A549 (cell line): ENCODE measurements around the gene CYP2A6. TPM values are rescaled to one million over a fixed set of nuclear protein-coding genes. Genes with fewer than 3 reads are reported as not detected.
"Not testable (repeated sequence)": the region's sequence is repeated elsewhere in the genome, so short reads cannot be mapped to it uniquely, and the experiment has no call there.

ENCODE experiments used
- ATAC-seq, 2 experiments: fragments of 200-7000 bp in 1 of 2; fragments of >200 bp in 1 of 2; cut with Nextera tagmentation in 1 of 2; cut with Tn5 transposase in 1 of 2; 3 replicates each; pipeline versions ENCODE4 v1.8.0 to v1.9.1; 2018 to 2020; ENCODE audit warnings: mild to moderate bottlenecking in 1 of 2, moderate library complexity in 1 of 2
- CTCF ChIA-PET: fragments of 300-600 bp; sonication (Branson Sonifier 250); formaldehyde crosslinking; extraction: SDS; loops from one replicate; lab custom pipeline; 2021; ENCODE audit warnings: antibody characterized with exemption, inconsistent platforms; lab: Yijun Ruan, JAX
- POLR2A ChIA-PET: fragments of 350-600 bp; formaldehyde crosslinking; extraction: SDS; loops from one replicate; lab custom pipeline; 2021; ENCODE audit warnings: antibody characterized with exemption, inconsistent platforms; lab: Yijun Ruan, JAX
- DNase-seq, 2 experiments: peaks; one replicate each; pipeline versions ENCODE4 v3.0.0 to v3.0.0-alpha.2; 2011 to 2016; ENCODE audit warnings: low read depth in 1 of 2, low spot score in 1 of 2
- FAIRE-seq: peaks from 2 replicates; lab custom pipeline; 2011; peaks lifted over from hg19 to GRCh38; lab: Jason Lieb, UNC
- H3K27ac ChIP-seq, 2 experiments: fragments of >200 bp; sonication (Bioruptor Twin); formaldehyde crosslinking; 3 replicates each; pipeline ENCODE4 v1.5.1; 2016 to 2017
- H3K4me1 ChIP-seq: fragments of >200 bp; sonication (Bioruptor Twin); formaldehyde crosslinking; 3 replicates; pipeline ENCODE4 v1.6.1; 2016
- H3K4me2 ChIP-seq: fragments of >200 bp; sonication (Bioruptor Twin); formaldehyde crosslinking; 3 replicates; pipeline ENCODE4 v1.6.1; 2016
- H3K4me3 ChIP-seq: fragments of >200 bp; sonication (Bioruptor Twin); formaldehyde crosslinking; 3 replicates; pipeline ENCODE4 v1.5.1; 2016
- H3K9me3 ChIP-seq: fragments of >200 bp; sonication (Bioruptor Twin); formaldehyde crosslinking; 3 replicates; pipeline ENCODE4 v1.6.1; 2016
- EHMT2 ChIP-seq: fragments of 200-600 bp; sonication (generic); IDR thresholded peaks from 2 replicates; pipeline ENCODE4 v1.6.1; 2016; ENCODE audit warnings: antibody characterized with exemption, low read depth, mild to moderate bottlenecking, moderate library complexity
- HEYL ChIP-seq: fragments of 250-450 bp; sonication (Bioruptor Pico); IDR thresholded peaks from 2 replicates; pipeline ENCODE4 v1.8.0; 2021; ENCODE audit warnings: mild to moderate bottlenecking, moderate library complexity
- HOXB5 ChIP-seq: fragments of 250-450 bp; sonication (Bioruptor Pico); IDR thresholded peaks from 2 replicates; pipeline ENCODE4 v1.5.0; 2020; ENCODE audit warnings: mild to moderate bottlenecking, moderate library complexity
- RAD21 ChIP-seq, 2 experiments: fragments of >200 bp in 1 of 2; sonication (Bioruptor Twin) in 1 of 2; formaldehyde crosslinking in 1 of 2; IDR thresholded peaks in 1 of 2; conservative IDR thresholded peaks in 1 of 2; 2 replicates in 1 of 2; 3 replicates in 1 of 2; pipeline ENCODE4 v1.6.1; 2012 to 2018; ENCODE audit warnings: inconsistent platforms in 1 of 2
- SMC3 ChIP-seq: fragments of >200 bp; sonication (Bioruptor Twin); formaldehyde crosslinking; IDR thresholded peaks from 3 replicates; pipeline ENCODE4 v1.6.1; 2018; ENCODE audit warnings: inconsistent platforms
- WGBS: methylation state at CpG from one replicate; pipeline ENCODE4 v1.1.6; 2017; ENCODE audit errors: missing lambda C conversion rate; 5-methylcytosine and 5-hydroxymethylcytosine counted together
- polyA plus RNA-seq, 4 experiments: library from polyadenylated mRNA; depleted of rRNA in 3 of 4; stranded (reverse); fragments of >200 nt; fragmentation: RNase III in 1 of 4; extraction: RNeasy Plus Mini Kit Qiagen cat#74134 plus additional on column Dnase treatment in 1 of 4; gene quantifications; 2 replicates in 3 of 4; 3 replicates in 1 of 4; pipeline ENCODE4 v1.2.3, GENCODE V29; 2011 to 2017
- TF ChIP-seq, protein P1 (sequence below): fragments of 250-450 bp; sonication (Bioruptor Pico); IDR thresholded peaks from 2 replicates; pipeline ENCODE4 v1.5.0; 2021; ENCODE audit warnings: mild to moderate bottlenecking, moderate library complexity, borderline replicate concordance
- TF ChIP-seq, protein P2 (sequence below): fragments of 250-450 bp; sonication (Bioruptor Pico); IDR thresholded peaks from 2 replicates; pipeline ENCODE4 v1.5.0; 2020; ENCODE audit warnings: low read depth, mild to moderate bottlenecking, moderate library complexity
- TF ChIP-seq, protein P3 (sequence below): fragments of >200 bp; sonication (Bioruptor Twin); formaldehyde crosslinking; IDR thresholded peaks from 3 replicates; pipeline ENCODE4 v1.5.1; 2016
- TF ChIP-seq, protein P4 (sequence below): IDR thresholded peaks from 2 replicates; pipeline ENCODE4 v1.6.1; 2012

Gene CYP2A6
- polyA plus RNA-seq, 2 of the 4 experiments (the other 2 are of a cell fraction), result not detected

DNA sequence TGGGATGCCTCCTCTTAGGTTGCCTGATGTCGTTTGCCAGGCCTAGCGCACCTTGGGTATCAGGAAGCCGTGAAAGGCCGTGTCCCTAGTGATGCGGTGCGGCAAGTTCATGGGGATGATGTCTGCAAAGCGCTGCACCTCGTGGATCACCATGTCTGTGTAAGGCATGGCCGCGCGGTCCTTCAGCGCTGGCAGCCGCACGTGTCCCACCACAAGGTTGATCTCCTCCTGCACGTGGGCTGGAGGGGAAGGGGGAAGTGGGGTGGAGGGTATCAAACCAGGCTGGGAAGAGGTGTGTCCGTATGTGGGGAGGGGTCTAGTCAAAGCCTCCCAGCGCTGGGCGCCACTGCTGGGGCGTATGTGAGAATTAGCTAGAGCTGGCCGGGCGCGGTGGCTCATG is 28.1 kb downstream of the CYP2A6 start:
- no peak for FAIRE-seq
- Histone ChIP-seq H3K4me1 (peaks cover 39% of the 10 kb centered on the region), H3K27ac (peak overlapping the region in 1 of 2 experiments; percentile 31; a peak in 2 of 6 replicates), H3K4me3 (no peak overlapping the region), H3K4me2 (no peak overlapping the region), H3K9me3 (no peaks in the 10 kb centered on the region)
- no peak for ATAC-seq
- TF ChIP-seq, protein P1, sequence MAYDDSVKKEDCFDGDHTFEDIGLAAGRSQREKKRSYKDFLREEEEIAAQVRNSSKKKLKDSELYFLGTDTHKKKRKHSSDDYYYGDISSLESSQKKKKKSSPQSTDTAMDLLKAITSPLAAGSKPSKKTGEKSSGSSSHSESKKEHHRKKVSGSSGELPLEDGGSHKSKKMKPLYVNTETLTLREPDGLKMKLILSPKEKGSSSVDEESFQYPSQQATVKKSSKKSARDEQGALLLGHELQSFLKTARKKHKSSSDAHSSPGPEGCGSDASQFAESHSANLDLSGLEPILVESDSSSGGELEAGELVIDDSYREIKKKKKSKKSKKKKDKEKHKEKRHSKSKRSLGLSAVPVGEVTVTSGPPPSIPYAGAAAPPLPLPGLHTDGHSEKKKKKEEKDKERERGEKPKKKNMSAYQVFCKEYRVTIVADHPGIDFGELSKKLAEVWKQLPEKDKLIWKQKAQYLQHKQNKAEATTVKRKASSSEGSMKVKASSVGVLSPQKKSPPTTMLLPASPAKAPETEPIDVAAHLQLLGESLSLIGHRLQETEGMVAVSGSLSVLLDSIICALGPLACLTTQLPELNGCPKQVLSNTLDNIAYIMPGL (CRISPR knock-in tag), result no peak
- TF ChIP-seq HEYL (no peak), RAD21 (conservative IDR thresholded peaks at IDR 0.05 in 1 of 2, IDR thresholded peaks at IDR 0.05 in 1 of 2) (no peak), HOXB5 (CRISPR knock-in tag) (no peak), EHMT2 (no peak)
- TF ChIP-seq, protein P2, sequence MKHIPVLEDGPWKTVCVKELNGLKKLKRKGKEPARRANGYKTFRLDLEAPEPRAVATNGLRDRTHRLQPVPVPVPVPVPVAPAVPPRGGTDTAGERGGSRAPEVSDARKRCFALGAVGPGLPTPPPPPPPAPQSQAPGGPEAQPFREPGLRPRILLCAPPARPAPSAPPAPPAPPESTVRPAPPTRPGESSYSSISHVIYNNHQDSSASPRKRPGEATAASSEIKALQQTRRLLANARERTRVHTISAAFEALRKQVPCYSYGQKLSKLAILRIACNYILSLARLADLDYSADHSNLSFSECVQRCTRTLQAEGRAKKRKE (CRISPR knock-in tag), result no peak
- ChIA-PET POLR2A (no interaction called here), CTCF (interaction anchor here (3.7 to 9.6 kb wide), 2 partner anchors 18 to 160 kb away, joined by 68 to 146 read pairs; partner anchors contain the start of gene EGLN2)
- DNase-seq, result no peak
- 87% methylated on average over 22 of the region's 22 CpGs for whole genome bisulfite sequencing

DNA sequence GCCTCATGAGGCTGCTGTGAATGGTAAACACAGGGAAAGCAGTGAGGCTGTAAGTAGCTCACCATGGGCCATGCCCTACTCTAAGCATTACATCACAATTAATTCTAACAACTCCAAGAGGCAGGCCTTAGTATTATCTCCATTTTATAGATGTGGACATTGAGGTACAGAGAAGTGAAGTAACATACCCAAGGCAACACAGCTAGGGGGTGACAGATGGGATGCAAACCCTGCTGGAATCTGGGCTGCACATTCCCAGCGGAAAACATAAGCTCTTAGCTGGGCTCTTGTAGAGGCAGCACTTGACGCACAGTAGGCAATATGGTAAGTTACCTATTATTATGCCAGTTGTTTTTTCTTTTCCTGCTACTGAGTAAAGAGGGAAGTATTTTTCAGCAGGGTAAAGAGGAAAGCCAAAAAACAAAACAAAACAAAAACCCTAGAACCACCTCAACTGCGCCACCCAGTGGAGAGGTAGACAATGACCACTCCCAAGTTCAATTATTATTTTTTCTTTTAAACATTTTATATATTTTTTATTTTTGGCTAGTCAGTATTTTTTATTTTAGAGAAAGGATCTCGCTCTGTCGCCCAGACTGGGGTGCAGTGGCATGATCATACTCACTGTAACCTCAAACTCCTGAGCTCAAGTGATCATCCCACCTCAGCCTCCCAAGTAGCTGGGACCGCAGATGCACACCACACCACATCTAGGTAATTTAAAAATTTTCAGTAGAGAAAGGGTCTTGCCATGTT is 30.6 kb downstream of the CYP2A6 start:
- H3K4me1 ChIP-seq, result peaks cover 39% of the 10 kb centered on the region
- H3K4me3 ChIP-seq, H3K9me3 ChIP-seq, H3K4me2 ChIP-seq, FAIRE-seq: not testable (repeated sequence)
- WGBS, result 44% methylated on average over 6 of the region's 6 CpGs
- peak; percentile 86 for TF ChIP-seq SMC3
- TF ChIP-seq, protein P3, sequence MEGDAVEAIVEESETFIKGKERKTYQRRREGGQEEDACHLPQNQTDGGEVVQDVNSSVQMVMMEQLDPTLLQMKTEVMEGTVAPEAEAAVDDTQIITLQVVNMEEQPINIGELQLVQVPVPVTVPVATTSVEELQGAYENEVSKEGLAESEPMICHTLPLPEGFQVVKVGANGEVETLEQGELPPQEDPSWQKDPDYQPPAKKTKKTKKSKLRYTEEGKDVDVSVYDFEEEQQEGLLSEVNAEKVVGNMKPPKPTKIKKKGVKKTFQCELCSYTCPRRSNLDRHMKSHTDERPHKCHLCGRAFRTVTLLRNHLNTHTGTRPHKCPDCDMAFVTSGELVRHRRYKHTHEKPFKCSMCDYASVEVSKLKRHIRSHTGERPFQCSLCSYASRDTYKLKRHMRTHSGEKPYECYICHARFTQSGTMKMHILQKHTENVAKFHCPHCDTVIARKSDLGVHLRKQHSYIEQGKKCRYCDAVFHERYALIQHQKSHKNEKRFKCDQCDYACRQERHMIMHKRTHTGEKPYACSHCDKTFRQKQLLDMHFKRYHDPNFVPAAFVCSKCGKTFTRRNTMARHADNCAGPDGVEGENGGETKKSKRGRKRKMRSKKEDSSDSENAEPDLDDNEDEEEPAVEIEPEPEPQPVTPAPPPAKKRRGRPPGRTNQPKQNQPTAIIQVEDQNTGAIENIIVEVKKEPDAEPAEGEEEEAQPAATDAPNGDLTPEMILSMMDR, result peak; percentile 95
- peak; percentile 69 to 77 for TF ChIP-seq RAD21 (conservative IDR thresholded peaks at IDR 0.05 in 1 of 2, IDR thresholded peaks at IDR 0.05 in 1 of 2)
- H3K27ac ChIP-seq, result peak overlapping the region; percentile 23 to 25; a peak in 2 of 6 replicates
- ATAC-seq (peak in 1 of 2 experiments; percentile 15; a peak in 3 of 6 replicates), DNase-seq (peak in 1 of 2 experiments; percentile 56)
- ChIA-PET POLR2A (interaction anchor here (0.6 kb wide), 1 partner anchor 15 kb away, joined by 3 read pairs; no protein-coding TSS in a partner anchor), CTCF (interaction anchor here (0.5 to 9.6 kb wide), 67 partner anchors 8 to 487 kb away, joined by 3 to 146 read pairs (median 4); partner anchors contain the start of genes AXL, COQ8B, EGLN2 and ITPKC)

DNA sequence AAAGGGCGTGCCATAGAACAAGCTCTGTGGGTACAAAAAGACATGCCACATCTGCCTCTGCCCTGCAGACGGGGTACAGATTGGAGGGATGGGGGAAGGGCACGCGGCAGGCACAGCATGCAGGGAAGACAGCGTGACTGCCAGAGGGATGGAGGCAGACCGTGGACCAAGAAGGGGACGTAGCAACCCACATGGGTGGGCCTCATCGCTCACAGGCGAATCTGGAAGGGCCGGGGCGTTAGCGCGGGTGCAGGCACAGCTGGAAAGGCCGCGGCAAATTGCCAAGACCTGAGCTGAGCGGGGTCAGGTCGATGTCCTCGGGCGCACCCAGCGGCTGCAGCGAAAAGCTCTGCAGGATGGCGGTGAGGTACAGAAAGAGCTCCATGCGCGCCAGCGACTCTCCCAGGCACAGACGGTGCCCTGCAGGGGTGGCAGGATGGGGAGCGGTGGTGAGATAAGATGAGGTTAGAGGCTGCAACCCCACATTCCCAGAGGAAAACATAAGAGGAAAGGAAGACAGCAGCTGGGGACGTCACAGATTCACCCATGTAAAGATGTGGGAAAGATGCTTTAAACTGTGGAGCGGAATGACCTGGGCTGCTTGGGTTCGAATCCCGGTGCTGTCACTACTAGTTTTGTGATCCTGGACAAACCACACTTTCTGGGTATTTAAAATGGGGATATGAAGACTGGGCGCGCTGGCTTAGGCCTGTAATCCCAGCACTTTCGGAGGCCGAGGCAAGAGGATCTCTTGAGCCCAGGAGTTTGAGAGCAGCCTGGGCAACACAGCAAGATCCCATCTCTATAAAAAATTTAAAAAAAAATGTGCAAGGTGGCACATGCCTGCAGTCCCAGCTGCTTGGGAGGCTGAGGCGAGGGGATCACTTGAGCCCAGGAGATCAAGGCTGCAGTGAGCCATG is 31.5 kb downstream of the CYP2A6 start:
- H3K4me2 ChIP-seq, result peak overlapping the region; percentile 73
- peak overlapping the region; percentile 54 to 76 for H3K27ac ChIP-seq
- H3K4me1 ChIP-seq, result peaks cover 39% of the 10 kb centered on the region
- ATAC-seq (peak; percentile 93 to 94), DNase-seq (peak in 1 of 2 experiments; percentile 69), FAIRE-seq (peak; percentile 90)
- H3K9me3 ChIP-seq, result not testable (repeated sequence)
- ChIA-PET POLR2A (interaction anchor here (0.6 kb wide), 1 partner anchor 29 kb away, joined by 9 read pairs; no protein-coding TSS in a partner anchor), CTCF (interaction anchor here (0.5 to 9.6 kb wide), 42 partner anchors 7 to 488 kb away, joined by 3 to 146 read pairs (median 4); partner anchors contain the start of genes AXL, EGLN2 and RAB4B)
- TF ChIP-seq, protein P4, sequence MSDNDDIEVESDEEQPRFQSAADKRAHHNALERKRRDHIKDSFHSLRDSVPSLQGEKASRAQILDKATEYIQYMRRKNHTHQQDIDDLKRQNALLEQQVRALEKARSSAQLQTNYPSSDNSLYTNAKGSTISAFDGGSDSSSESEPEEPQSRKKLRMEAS, result peak; percentile 2; the same call in 1 of the 2 replicates
- TF ChIP-seq RAD21 (conservative IDR thresholded peaks at IDR 0.05 in 1 of 2, IDR thresholded peaks at IDR 0.05 in 1 of 2) (peak; percentile 47 to 61; a peak in 4 of 5 replicates), SMC3 (peak; percentile 49)
- TF ChIP-seq, protein P3, result peak; percentile 53
- 34% methylated on average over 25 of the region's 36 CpGs for WGBS
- H3K4me3 ChIP-seq, result peak overlapping the region; percentile 20; the same call in 2 of the 3 replicates
